BLaER1 treated with 17β-estradiol and CSF1 and Interleukin-3, amounts not matched to agents 10 nM and 100 nM (cell line): ENCODE results near the gene SERINC3.

Experiments
- H3K27ac ChIP-seq, 11 experiments: shearing (Covaris generic); formaldehyde crosslinking; 2 replicates each; pipeline ENCODE4 v1.8.1; 2022
- H3K27me3 ChIP-seq, 11 experiments: shearing (Covaris generic); formaldehyde crosslinking; 2 replicates each; pipeline ENCODE4 v1.8.1; 2022
- H3K36me3 ChIP-seq, 11 experiments: shearing (Covaris generic); formaldehyde crosslinking; 2 replicates each; pipeline ENCODE4 v1.8.1; 2022
- H3K4me1 ChIP-seq, 10 experiments: shearing (Covaris generic); formaldehyde crosslinking; 2 replicates each; pipeline ENCODE4 v1.8.1; 2022
- H3K4me2 ChIP-seq, 11 experiments: shearing (Covaris generic); formaldehyde crosslinking; 2 replicates each; pipeline ENCODE4 v1.8.1; 2022
- H3K4me3 ChIP-seq, 10 experiments: shearing (Covaris generic); formaldehyde crosslinking; 2 replicates each; pipeline ENCODE4 v1.8.1; 2022
- H3K9ac ChIP-seq, 11 experiments: shearing (Covaris generic); formaldehyde crosslinking; 2 replicates each; pipeline ENCODE4 v1.8.1; 2022
- H3K9me3 ChIP-seq, 11 experiments: shearing (Covaris generic); formaldehyde crosslinking; replicated peaks in 1 of 11; 2 replicates each; pipeline ENCODE4 v1.8.1; 2022
- H4K20me1 ChIP-seq, 11 experiments: shearing (Covaris generic); formaldehyde crosslinking; 2 replicates each; pipeline ENCODE4 v1.8.1; 2022
- Cebpa-rat ChIP-seq, 11 experiments: shearing (Covaris generic); IDR thresholded peaks; 2 replicates each; pipeline ENCODE4 v1.8.1; 2022

SERINC3 gene

DNA sequence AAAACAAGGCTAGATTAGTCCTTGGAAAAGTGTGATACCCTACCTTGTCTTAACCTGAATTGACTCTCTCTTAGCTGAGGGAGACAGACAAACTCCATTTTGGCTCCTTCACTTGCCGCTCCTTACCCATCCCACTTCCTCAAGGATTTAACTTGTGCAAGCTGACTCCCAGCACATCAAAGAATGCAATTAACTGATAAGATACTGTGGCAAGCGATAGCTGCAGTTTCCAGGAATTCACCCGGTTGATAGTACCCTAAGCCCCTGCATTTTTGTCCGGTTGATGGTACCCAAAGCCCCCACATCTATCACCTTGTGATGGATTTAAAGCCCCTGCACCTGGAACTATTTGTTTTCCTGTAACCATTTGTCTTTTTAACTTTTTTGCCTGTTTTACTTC, 1.9 kb upstream of the SERINC3 start:
- no peak overlapping the region for H3K9ac ChIP-seq
- H3K4me2 ChIP-seq = no peak overlapping the region
- H3K4me3 ChIP-seq = no peak overlapping the region
- H3K4me1 ChIP-seq = peaks cover 26 to 42% (median 33%) of the 10 kb centered on the region in 10 experiments
- no peak for TF ChIP-seq Cebpa-rat (IDR thresholded peaks at IDR 0.05)
- H3K9me3 ChIP-seq = 0 out of 22 replicates have a peak, but pooled peaks cover 0 to 5% (median 0%) of the 10 kb centered on the region in 11 experiments
- H4K20me1 ChIP-seq = peaks cover 26 to 28% (median 27%) of the 10 kb centered on the region in 11 experiments
- no peaks in the 10 kb centered on the region; a peak in 1 of 22 replicates for H3K27me3 ChIP-seq
- peaks cover 0 to 17% (median 4%) of the 10 kb centered on the region in 11 experiments; a peak in 8 of 22 replicates for H3K36me3 ChIP-seq
- H3K27ac ChIP-seq = no peak overlapping the region

DNA sequence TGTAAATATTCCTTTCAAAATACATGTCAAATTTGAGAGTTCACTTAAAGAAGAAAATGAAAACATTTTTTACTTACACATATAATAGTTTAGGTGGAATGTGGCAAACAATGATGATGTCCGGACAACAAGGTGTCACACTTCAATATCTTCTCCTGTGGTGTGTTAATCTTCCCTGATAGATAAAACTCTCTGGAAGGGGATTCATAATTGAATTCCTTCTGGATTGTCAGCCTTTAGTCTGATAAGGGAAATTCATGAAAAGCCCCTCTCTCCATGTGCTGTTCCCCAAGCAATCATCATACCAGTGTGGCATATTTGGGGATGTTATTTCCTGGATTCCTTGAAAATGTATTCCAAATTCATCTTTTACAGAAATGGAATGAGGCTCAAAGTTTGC, 971 bp upstream of the SERINC3 start:
- Histone ChIP-seq H3K27ac (peak overlapping the region in 1 of 11 experiments; percentile 95; a peak in 1 of 22 replicates), H3K9ac (no peak overlapping the region; a peak in 2 of 22 replicates), H3K27me3 (no peaks in the 10 kb centered on the region; a peak in 1 of 22 replicates), H3K4me1 (peaks cover 26 to 45% (median 34%) of the 10 kb centered on the region in 10 experiments), H4K20me1 (peaks cover 33 to 37% (median 36%) of the 10 kb centered on the region in 11 experiments), H3K36me3 (peaks cover 0 to 25% (median 5%) of the 10 kb centered on the region in 11 experiments; a peak in 9 of 22 replicates), H3K4me2 (peak overlapping the region in 8 of 11 experiments; percentile 46 to 94 (median 88); a peak in 8 of 22 replicates), H3K9me3 (0 out of 22 replicates have a peak, but pooled peaks cover 0 to 5% (median 0%) of the 10 kb centered on the region in 11 experiments), H3K4me3 (no peak overlapping the region)
- no peak for TF ChIP-seq Cebpa-rat (IDR thresholded peaks at IDR 0.05)

DNA sequence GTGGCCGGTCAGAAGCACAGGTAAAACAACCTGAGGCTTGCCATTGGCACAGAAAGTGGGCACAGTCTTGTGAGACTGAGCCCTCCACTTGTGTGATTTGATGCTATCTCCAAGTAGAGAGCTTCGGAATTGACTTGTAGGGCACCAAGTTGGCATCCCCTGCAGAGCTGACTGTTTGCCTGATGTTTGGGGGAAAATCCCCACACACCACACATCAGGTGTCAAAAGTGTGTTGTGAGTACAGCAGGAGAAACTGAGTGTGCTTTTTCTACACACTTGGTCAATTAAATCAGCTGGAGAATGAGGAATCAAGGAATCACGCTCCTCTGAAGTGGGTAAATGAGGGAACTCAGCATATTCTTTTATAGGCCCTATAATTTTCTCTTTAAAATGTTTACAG, 989 bp downstream of the SERINC3 start:
- peak overlapping the region; percentile 80 to 95 (median 94) for H3K4me3 ChIP-seq
- TF ChIP-seq Cebpa-rat (IDR thresholded peaks at IDR 0.05) = no peak
- peak overlapping the region; percentile 87 to 95 (median 92) for H3K4me2 ChIP-seq
- peak overlapping the region; percentile 88 to 97 (median 94) for H3K9ac ChIP-seq
- peaks cover 26 to 46% (median 34%) of the 10 kb centered on the region in 10 experiments for H3K4me1 ChIP-seq
- H3K9me3 ChIP-seq = no peaks in the 10 kb centered on the region
- H3K36me3 ChIP-seq = peaks cover 4 to 41% (median 15%) of the 10 kb centered on the region in 11 experiments; a peak in 13 of 22 replicates
- no peaks in the 10 kb centered on the region for H3K27me3 ChIP-seq
- peaks cover 51 to 57% (median 56%) of the 10 kb centered on the region in 11 experiments for H4K20me1 ChIP-seq
- peak overlapping the region; percentile 88 to 98 (median 96); a peak in 21 of 22 replicates for H3K27ac ChIP-seq

DNA sequence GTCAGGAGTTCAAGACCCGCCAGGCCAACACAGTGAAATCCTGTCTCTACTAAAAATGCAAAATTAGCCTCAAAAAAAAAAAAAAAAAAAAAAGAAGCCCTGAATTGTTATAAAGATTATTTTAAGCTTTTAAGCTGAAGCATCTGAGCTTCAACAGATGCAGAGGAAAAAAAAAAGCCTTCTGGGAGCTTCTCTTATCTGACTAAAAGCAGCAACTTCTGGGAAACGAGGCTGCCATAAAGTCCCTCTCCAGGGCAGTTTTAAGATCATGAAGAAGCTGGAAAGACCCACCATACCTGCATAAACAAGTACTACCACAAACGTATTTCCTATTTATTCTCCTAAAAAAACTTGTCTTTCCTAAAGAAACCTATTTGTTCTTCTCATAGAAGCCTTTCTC, 3.6 kb downstream of the SERINC3 start:
- H3K4me2 ChIP-seq = 0 out of 22 replicates have a peak overlapping the region, but pooled peaks of 1 of the 11 experiments have one; percentile 15
- no peak overlapping the region for H3K4me3 ChIP-seq
- H3K27ac ChIP-seq = no peak overlapping the region
- no peak overlapping the region for H3K9ac ChIP-seq
- no peaks in the 10 kb centered on the region for H3K27me3 ChIP-seq
- peaks cover 13 to 51% (median 27%) of the 10 kb centered on the region in 11 experiments for H3K36me3 ChIP-seq
- H3K9me3 ChIP-seq = no peaks in the 10 kb centered on the region
- peaks cover 76 to 83% (median 82%) of the 10 kb centered on the region in 11 experiments for H4K20me1 ChIP-seq
- H3K4me1 ChIP-seq = peaks cover 26 to 49% (median 34%) of the 10 kb centered on the region in 10 experiments
- TF ChIP-seq Cebpa-rat (IDR thresholded peaks at IDR 0.05) = no peak

DNA sequence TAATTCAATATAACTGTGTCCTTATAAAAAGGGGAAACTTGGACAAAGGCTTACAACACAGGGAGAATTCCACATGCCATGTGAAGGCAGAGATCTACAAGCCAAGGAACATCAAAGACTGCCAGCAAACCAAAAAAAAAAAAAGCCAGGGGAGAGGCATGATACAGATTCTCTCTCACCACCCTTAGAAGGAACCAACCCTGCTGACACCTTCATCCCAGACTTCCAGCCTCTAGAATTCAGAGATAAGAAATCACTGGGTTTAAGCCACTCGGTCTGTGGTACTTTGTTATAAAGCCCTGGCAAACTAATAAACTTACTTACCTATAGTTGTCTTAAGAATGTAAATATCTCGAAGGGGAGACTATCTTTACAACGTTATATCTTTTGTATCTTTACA, 4.4 kb downstream of the SERINC3 start:
- no peaks in the 10 kb centered on the region for H3K27me3 ChIP-seq
- no peak for TF ChIP-seq Cebpa-rat (IDR thresholded peaks at IDR 0.05)
- no peak overlapping the region for H3K4me3 ChIP-seq
- H3K27ac ChIP-seq = no peak overlapping the region
- H4K20me1 ChIP-seq = peaks cover 84 to 91% (median 90%) of the 10 kb centered on the region in 11 experiments
- peaks cover 24 to 46% (median 28%) of the 10 kb centered on the region in 10 experiments for H3K4me1 ChIP-seq
- H3K36me3 ChIP-seq = peaks cover 20 to 59% (median 35%) of the 10 kb centered on the region in 11 experiments
- no peaks in the 10 kb centered on the region for H3K9me3 ChIP-seq
- H3K9ac ChIP-seq = peak overlapping the region in 1 of 11 experiments; percentile 5; a peak in 1 of 22 replicates
- no peak overlapping the region for H3K4me2 ChIP-seq

DNA sequence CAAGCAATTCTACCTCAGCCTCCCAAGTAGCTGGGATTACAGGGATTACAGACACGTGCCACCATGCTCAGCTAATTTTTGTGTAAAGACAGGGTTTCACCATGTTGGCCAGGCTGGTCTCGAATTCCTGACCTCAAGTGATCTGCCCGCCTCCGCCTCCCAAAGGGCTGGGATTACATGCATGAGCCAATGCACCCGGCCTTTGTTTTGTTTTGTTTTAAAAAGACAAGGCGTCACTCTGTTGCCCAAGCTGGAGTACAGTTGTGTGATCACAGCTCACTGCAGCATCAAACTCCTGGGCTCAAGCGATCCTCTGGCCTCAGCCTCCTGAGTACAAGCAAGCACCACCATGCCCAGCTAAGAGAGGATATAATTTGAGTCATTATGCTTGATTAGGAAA, 5.4 kb downstream of the SERINC3 start:
- H3K9ac ChIP-seq = no peak overlapping the region
- peaks cover 92 to 100% (median 98%) of the 10 kb centered on the region in 11 experiments for H4K20me1 ChIP-seq
- no peaks in the 10 kb centered on the region for H3K9me3 ChIP-seq
- H3K27me3 ChIP-seq = no peaks in the 10 kb centered on the region
- H3K4me2 ChIP-seq = no peak overlapping the region
- H3K36me3 ChIP-seq = peaks cover 29 to 69% (median 44%) of the 10 kb centered on the region in 11 experiments
- no peak overlapping the region for H3K27ac ChIP-seq
- no peak for TF ChIP-seq Cebpa-rat (IDR thresholded peaks at IDR 0.05)
- H3K4me1 ChIP-seq = peaks cover 20 to 42% (median 25%) of the 10 kb centered on the region in 10 experiments
- H3K4me3 ChIP-seq = no peak overlapping the region

DNA sequence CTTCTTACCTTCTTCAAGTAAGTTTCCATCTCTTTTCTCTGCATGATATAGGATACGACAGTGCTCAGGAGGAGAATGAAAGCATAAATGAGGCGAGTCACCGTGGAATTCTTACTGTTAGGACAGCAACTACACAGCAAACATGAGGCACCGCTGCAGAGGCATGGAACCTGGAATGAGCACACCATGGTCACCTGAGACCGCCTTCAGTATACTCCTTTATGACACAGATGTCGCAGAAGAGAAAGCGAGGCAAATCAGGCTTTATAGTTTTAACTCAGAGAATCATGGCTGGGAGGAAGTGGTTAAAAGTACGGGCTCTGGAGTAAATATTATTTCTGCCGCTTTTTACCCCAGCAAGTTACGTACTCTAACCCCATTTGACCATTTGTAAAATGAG, 8.0 kb downstream of the SERINC3 start:
- peaks cover 0 to 21% (median 0%) of the 10 kb centered on the region in 10 experiments; a peak in 9 of 20 replicates for H3K4me1 ChIP-seq
- H3K27me3 ChIP-seq = no peaks in the 10 kb centered on the region
- H3K4me2 ChIP-seq = no peak overlapping the region
- H3K36me3 ChIP-seq = peaks cover 52 to 82% (median 69%) of the 10 kb centered on the region in 11 experiments
- H4K20me1 ChIP-seq = peaks cover 68 to 100% (median 81%) of the 10 kb centered on the region in 11 experiments
- TF ChIP-seq Cebpa-rat (IDR thresholded peaks at IDR 0.05) = no peak
- H3K9ac ChIP-seq = no peak overlapping the region
- no peak overlapping the region for H3K4me3 ChIP-seq
- no peak overlapping the region for H3K27ac ChIP-seq
- H3K9me3 ChIP-seq = no peaks in the 10 kb centered on the region

DNA sequence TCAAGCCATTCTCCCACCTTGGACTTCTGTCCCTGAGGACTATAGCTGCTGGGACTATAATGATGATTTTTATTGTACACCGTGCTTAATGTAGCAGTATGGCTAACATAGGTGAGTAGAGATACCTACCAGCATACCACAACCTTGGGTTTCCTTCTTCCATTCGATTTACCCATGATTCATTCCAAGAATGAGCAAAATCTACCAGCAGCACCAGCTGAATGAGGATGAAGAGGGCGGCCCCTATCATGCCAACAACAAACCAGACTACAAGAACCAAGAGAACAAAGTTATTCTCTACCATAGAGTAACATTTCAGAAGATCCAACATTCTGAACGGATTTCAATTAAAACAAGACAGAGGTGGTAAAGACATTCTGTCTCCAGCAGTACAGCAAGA, 12.1 kb downstream of the SERINC3 start:
- Histone ChIP-seq H3K4me1 (no peaks in the 10 kb centered on the region), H3K4me2 (no peak overlapping the region), H3K9ac (no peak overlapping the region), H4K20me1 (peaks cover 27 to 75% (median 40%) of the 10 kb centered on the region in 11 experiments; a peak in 21 of 22 replicates), H3K27me3 (no peaks in the 10 kb centered on the region), H3K36me3 (peaks cover 90 to 99% (median 94%) of the 10 kb centered on the region in 11 experiments), H3K27ac (no peak overlapping the region), H3K4me3 (no peak overlapping the region), H3K9me3 (no peaks in the 10 kb centered on the region)
- no peak for TF ChIP-seq Cebpa-rat (IDR thresholded peaks at IDR 0.05)

DNA sequence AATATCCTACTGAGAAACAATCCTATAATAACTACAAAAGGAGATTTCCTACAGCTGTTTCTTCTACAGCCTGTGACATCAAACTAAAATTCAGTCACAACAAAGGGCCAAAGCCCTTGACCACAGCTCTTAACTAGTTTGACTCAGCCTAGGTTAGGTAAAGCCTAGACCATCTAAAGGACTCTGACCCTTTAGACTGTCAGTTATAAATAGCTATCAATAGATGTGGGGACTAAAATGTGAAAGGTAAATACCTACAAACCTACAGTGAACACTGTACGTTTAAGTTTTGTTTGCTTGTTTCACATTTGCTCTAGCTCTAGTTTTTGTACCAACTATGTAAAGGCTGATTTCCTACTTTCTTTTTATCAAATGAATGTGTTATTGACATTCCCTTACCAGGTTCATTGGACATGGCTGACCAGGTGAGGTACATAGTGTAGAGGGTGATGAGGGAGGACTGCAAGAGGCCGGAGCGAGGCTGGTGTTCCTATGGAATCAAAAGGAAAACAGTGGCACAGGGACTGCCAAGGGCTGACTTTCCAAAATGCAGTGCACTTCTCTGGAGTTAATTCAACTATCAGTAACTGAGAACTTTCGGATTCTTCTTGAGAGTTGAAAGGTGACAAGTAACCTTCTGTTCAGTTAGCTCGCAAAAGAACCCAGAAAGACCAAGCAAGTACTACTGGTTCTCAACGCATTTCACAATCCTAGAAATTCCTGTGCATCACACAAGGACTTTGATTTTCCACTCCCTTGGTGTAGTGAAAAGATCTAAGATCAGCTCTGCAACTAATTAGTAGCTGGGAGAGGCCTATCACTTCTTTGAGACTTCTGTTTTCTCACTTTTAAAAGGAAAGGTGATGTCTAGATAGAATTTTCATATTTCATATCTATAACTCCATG, 17.2 kb downstream of the SERINC3 start:
- TF ChIP-seq Cebpa-rat (IDR thresholded peaks at IDR 0.05) = no peak
- peaks cover 0 to 44% (median 2%) of the 10 kb centered on the region in 11 experiments; a peak in 6 of 22 replicates for H4K20me1 ChIP-seq
- H3K27ac ChIP-seq = no peak overlapping the region
- no peaks in the 10 kb centered on the region for H3K4me1 ChIP-seq
- H3K27me3 ChIP-seq = no peaks in the 10 kb centered on the region
- H3K9ac ChIP-seq = no peak overlapping the region
- no peaks in the 10 kb centered on the region for H3K9me3 ChIP-seq
- H3K36me3 ChIP-seq = peaks cover 99 to 100% (median 100%) of the 10 kb centered on the region in 11 experiments
- no peak overlapping the region for H3K4me3 ChIP-seq
- H3K4me2 ChIP-seq = no peak overlapping the region
